ENCODE measurements around the gene CCDC152.

Gene CCDC152

GRCh38 chr5:42720251-42720650 is 36.4 kb upstream of the CCDC152 start:
- TF ChIP-seq EP300 (IDR thresholded peaks at IDR 0.05; ENCODE audit: borderline replicate concordance) (no peak), CREB1 (IDR thresholded peaks at IDR 0.05; ENCODE audit: low read depth) (no peak), NFIC (IDR thresholded peaks at IDR 0.05) (no peak), YY1 (IDR thresholded peaks at IDR 0.05; ENCODE audit: low read depth) (no peak), TEAD4 (IDR thresholded peaks at IDR 0.05) (no peak), FOXM1 (IDR thresholded peaks at IDR 0.05; ENCODE audit: borderline replicate concordance, low read depth) (no peak), CEBPB (IDR thresholded peaks at IDR 0.05) (no peak), USF1 (IDR thresholded peaks at IDR 0.05) (no peak), TAF1 (IDR thresholded peaks at IDR 0.05; ENCODE audit: low read depth) (no peak), EGR1 (IDR thresholded peaks at IDR 0.05) (no peak), RAD21 (IDR thresholded peaks at IDR 0.05; ENCODE audit: low read depth) (no peak)

- no peak for TF ChIP-seq REST (IDR thresholded peaks at IDR 0.05; ENCODE audit: low read depth)
- TF ChIP-seq EGR1 (IDR thresholded peaks at IDR 0.05), result no peak
- no peak for TF ChIP-seq TAF1 (IDR thresholded peaks at IDR 0.05; ENCODE audit: low read depth)
- TF ChIP-seq CEBPB (IDR thresholded peaks at IDR 0.05), result no peak
- no peak for TF ChIP-seq RAD21 (IDR thresholded peaks at IDR 0.05; ENCODE audit: low read depth)
- no peak for TF ChIP-seq CREB1 (IDR thresholded peaks at IDR 0.05; ENCODE audit: low read depth)
- TF ChIP-seq YY1 (IDR thresholded peaks at IDR 0.05; ENCODE audit: low read depth), result no peak
- no peak for TF ChIP-seq MAX (IDR thresholded peaks at IDR 0.05)
- TF ChIP-seq TEAD4 (IDR thresholded peaks at IDR 0.05), result no peak
- no peak for TF ChIP-seq TCF12 (IDR thresholded peaks at IDR 0.05; ENCODE audit: low read depth)
- TF ChIP-seq USF1 (IDR thresholded peaks at IDR 0.05), result no peak
- no peak for TF ChIP-seq EP300 (IDR thresholded peaks at IDR 0.05; ENCODE audit: borderline replicate concordance)
- no peak for TF ChIP-seq ZBTB7A (IDR thresholded peaks at IDR 0.05; ENCODE audit: low read depth)
- TF ChIP-seq NFIC (IDR thresholded peaks at IDR 0.05), result no peak
- TF ChIP-seq FOXM1 (IDR thresholded peaks at IDR 0.05; ENCODE audit: borderline replicate concordance, low read depth), result no peak
These were observed 35.1 kb upstream of the CCDC152 start for GRCh38 chr5:42721484-42721883.

GRCh38 chr5:42740920-42741319 is 15.7 kb upstream of the CCDC152 start:
- TF ChIP-seq TAF1 (IDR thresholded peaks at IDR 0.05; ENCODE audit: low read depth) (no peak), CREB1 (IDR thresholded peaks at IDR 0.05; ENCODE audit: low read depth) (no peak), EGR1 (IDR thresholded peaks at IDR 0.05) (no peak), FOXM1 (IDR thresholded peaks at IDR 0.05; ENCODE audit: borderline replicate concordance, low read depth) (no peak), MAX (IDR thresholded peaks at IDR 0.05) (no peak), YY1 (IDR thresholded peaks at IDR 0.05; ENCODE audit: low read depth) (no peak), ZBTB7A (IDR thresholded peaks at IDR 0.05; ENCODE audit: low read depth) (no peak)

- TF ChIP-seq TCF12 (IDR thresholded peaks at IDR 0.05; ENCODE audit: low read depth), result no peak
- TF ChIP-seq RAD21 (IDR thresholded peaks at IDR 0.05; ENCODE audit: low read depth), result peak; percentile 47
These were observed 11.2 kb upstream of the CCDC152 start for GRCh38 chr5:42745426-42745825.

GRCh38 chr5:42745856-42746255 is 10.8 kb upstream of the CCDC152 start:
- TF ChIP-seq FOXM1 (IDR thresholded peaks at IDR 0.05; ENCODE audit: borderline replicate concordance, low read depth) (no peak), TCF12 (IDR thresholded peaks at IDR 0.05; ENCODE audit: low read depth) (no peak), TEAD4 (IDR thresholded peaks at IDR 0.05) (no peak), TAF1 (IDR thresholded peaks at IDR 0.05; ENCODE audit: low read depth) (no peak), CEBPB (IDR thresholded peaks at IDR 0.05) (no peak), EP300 (IDR thresholded peaks at IDR 0.05; ENCODE audit: borderline replicate concordance) (no peak), EGR1 (IDR thresholded peaks at IDR 0.05) (no peak), RAD21 (IDR thresholded peaks at IDR 0.05; ENCODE audit: low read depth) (no peak), NFIC (IDR thresholded peaks at IDR 0.05) (no peak), CREB1 (IDR thresholded peaks at IDR 0.05; ENCODE audit: low read depth) (no peak), USF1 (IDR thresholded peaks at IDR 0.05) (no peak)

GRCh38 chr5:42749020-42749419 is 7.6 kb upstream of the CCDC152 start:
- no peak for TF ChIP-seq MAX (IDR thresholded peaks at IDR 0.05)
- no peak for TF ChIP-seq USF1 (IDR thresholded peaks at IDR 0.05)
- TF ChIP-seq YY1 (IDR thresholded peaks at IDR 0.05; ENCODE audit: low read depth), result no peak
- no peak for TF ChIP-seq EP300 (IDR thresholded peaks at IDR 0.05; ENCODE audit: borderline replicate concordance)
- no peak for TF ChIP-seq NFIC (IDR thresholded peaks at IDR 0.05)
- TF ChIP-seq RAD21 (IDR thresholded peaks at IDR 0.05; ENCODE audit: low read depth), result no peak
- no peak for TF ChIP-seq FOXM1 (IDR thresholded peaks at IDR 0.05; ENCODE audit: borderline replicate concordance, low read depth)

- TF ChIP-seq TEAD4 (IDR thresholded peaks at IDR 0.05), result no peak
- no peak for TF ChIP-seq TCF12 (IDR thresholded peaks at IDR 0.05; ENCODE audit: low read depth)
- no peak for TF ChIP-seq USF1 (IDR thresholded peaks at IDR 0.05)
- TF ChIP-seq FOXM1 (IDR thresholded peaks at IDR 0.05; ENCODE audit: borderline replicate concordance, low read depth), result no peak
- TF ChIP-seq EP300 (IDR thresholded peaks at IDR 0.05; ENCODE audit: borderline replicate concordance), result no peak
- no peak for TF ChIP-seq CREB1 (IDR thresholded peaks at IDR 0.05; ENCODE audit: low read depth)
- TF ChIP-seq EGR1 (IDR thresholded peaks at IDR 0.05), result no peak
These were observed 6.1 kb upstream of the CCDC152 start for GRCh38 chr5:42750507-42750906.

Measured in Ishikawa (cell line).